K562 (cell line): Measurements from ENCODE around the gene ZNF135. TPM values are rescaled to one million over a fixed set of nuclear protein-coding genes. Genes with fewer than 3 reads are reported as not detected.

ENCODE experiments used
- ATAC-seq: fragments of 200-7000 bp; cut with Tn5 transposase; 3 replicates; pipeline ENCODE4 v1.9.1; 2020; ENCODE audit warnings: moderate library complexity
- BruUV-seq: library from RNA; stranded (reverse); fragments of 400-500 nt; replicated peaks from 2 replicates; lab custom pipeline; 2021; lab: Mats Ljungman, UMichigan
- CTCF ChIA-PET: fragments of 300-600 bp; formaldehyde crosslinking; extraction: SDS; loops from one replicate; lab custom pipeline; 2021; ENCODE audit warnings: low intra/inter-chr PET ratio; lab: Yijun Ruan, JAX
- POLR2A ChIA-PET: fragments of 300-600, 350-650 bp; sonication (Branson Sonifier 250); formaldehyde crosslinking; extraction: SDS; loops from one replicate; lab custom pipeline; 2021; ENCODE audit warnings: antibody characterized with exemption, inconsistent platforms; lab: Yijun Ruan, JAX
- DNase-seq, 4 experiments: peaks; one replicate each; pipeline versions ENCODE4 v3.0.0 to v3.0.0-alpha.2; 2011 to 2018; ENCODE audit warnings: low spot score in 3 of 4, mixed read lengths in 3 of 4; ENCODE audit errors: extremely low read depth in 1 of 4
- FAIRE-seq: peaks from 2 replicates; lab custom pipeline; 2011; peaks lifted over from hg19 to GRCh38; lab: Jason Lieb, UNC
- H2AFZ ChIP-seq: 2 replicates; pipeline ENCODE4 v1.6.0; 2011; ENCODE audit warnings: low read depth, low read length, control low read depth, inconsistent platforms
- H3K27ac ChIP-seq: fragments of 200-600 bp; 3 replicates; pipeline ENCODE4 v1.8.0; 2011; ENCODE audit warnings: low read depth, mild to moderate bottlenecking, control low read depth, inconsistent platforms, low read length, moderate library complexity, mixed read lengths; ENCODE audit errors: extremely low read depth
- H3K27me3 ChIP-seq, 2 experiments: fragments of 300-600 bp in 1 of 2; 2 replicates in 1 of 2; 3 replicates in 1 of 2; pipeline versions ENCODE4 v1.6.0 to v1.8.0; 2011; ENCODE audit warnings: inconsistent platforms in 2 of 2, low read length in 2 of 2, mild to moderate bottlenecking in 1 of 2, mixed read lengths in 1 of 2, moderate library complexity in 1 of 2; ENCODE audit not compliant: control insufficient read depth in 2 of 2, insufficient read depth in 2 of 2
- H3K36me3 ChIP-seq: fragments of 300-600 bp; 3 replicates; pipeline ENCODE4 v1.8.0; 2011; ENCODE audit warnings: mild to moderate bottlenecking, low read length, inconsistent platforms; ENCODE audit not compliant: control insufficient read depth, insufficient read depth
- H3K4me1 ChIP-seq, 2 experiments: fragments of 200-600 bp in 1 of 2; replicated peaks in 1 of 2; 2 replicates in 1 of 2; 3 replicates in 1 of 2; pipeline versions ENCODE4 v1.5.1 to v1.8.0; 2011; ENCODE audit warnings: inconsistent platforms in 2 of 2, low read length in 2 of 2, mild to moderate bottlenecking in 1 of 2, mixed read lengths in 1 of 2, moderate library complexity in 1 of 2; ENCODE audit not compliant: control insufficient read depth in 2 of 2, insufficient read depth in 2 of 2
- H3K4me2 ChIP-seq: 2 replicates; pipeline ENCODE4 v1.6.1; 2011; ENCODE audit warnings: low read length, control low read depth, inconsistent platforms, mixed read lengths; ENCODE audit not compliant: insufficient read depth
- H3K4me3 ChIP-seq: fragments of 200-600 bp; sonication (generic), shearing (Covaris generic); 2 replicates; pipeline ENCODE4 v1.5.1; 2016; ENCODE audit warnings: control low read depth, inconsistent platforms
- H3K79me2 ChIP-seq: fragments of 200-600 bp; 3 replicates; pipeline ENCODE4 v1.8.0; 2011; ENCODE audit warnings: low read length, inconsistent platforms; ENCODE audit not compliant: control insufficient read depth, insufficient read depth
- H3K9ac ChIP-seq, 2 experiments: 2 replicates each; pipeline versions ENCODE4 v1.6.0 to v1.6.1; 2011; ENCODE audit warnings: low read depth in 2 of 2, low read length in 2 of 2, control low read depth in 1 of 2, inconsistent platforms in 1 of 2, mild to moderate bottlenecking in 1 of 2, mixed read lengths in 1 of 2; ENCODE audit not compliant: insufficient read depth in 1 of 2
- H3K9me1 ChIP-seq: one replicate; pipeline ENCODE4 v1.6.0; 2011; ENCODE audit warnings: inconsistent platforms, mild to moderate bottlenecking, low read length, moderate library complexity; ENCODE audit not compliant: control insufficient read depth, insufficient read depth
- H3K9me3 ChIP-seq: replicated peaks from 2 replicates; pipeline ENCODE4 v1.5.1; 2011; ENCODE audit warnings: low read depth, low read length, inconsistent platforms; ENCODE audit not compliant: control insufficient read depth, insufficient read depth
- H4K20me1 ChIP-seq: replicated peaks from 2 replicates; pipeline ENCODE4 v1.6.1; 2011; ENCODE audit warnings: low read length, inconsistent platforms, mixed read lengths; ENCODE audit not compliant: control insufficient read depth, insufficient read depth
- CCAR2 ChIP-seq: fragments of 200-400 bp; formaldehyde crosslinking; IDR thresholded peaks from 2 replicates; pipeline ENCODE4 v1.6.1; 2017; ENCODE audit warnings: mild to moderate bottlenecking, low read depth, low read length
- COPS2 ChIP-seq: fragments of 450-650 bp; conservative IDR thresholded peaks from 2 replicates; pipeline ENCODE4 v1.6.1; 2016; ENCODE audit warnings: mild to moderate bottlenecking, moderate library complexity
- CREBBP ChIP-seq: IDR thresholded peaks from one replicate; pipeline ENCODE4 v1.6.1; 2012; ENCODE audit warnings: low read depth, mild to moderate bottlenecking, control low read depth, inconsistent platforms, low read length
- FOXA3 ChIP-seq, 2 experiments: fragments of 450-650 bp in 1 of 2; sonication (generic) in 1 of 2; formaldehyde crosslinking; IDR thresholded peaks in 1 of 2; conservative IDR thresholded peaks in 1 of 2; 2 replicates each; pipeline versions ENCODE4 v1.4.0 to v1.8.0; 2020 to 2022; ENCODE audit warnings: mild to moderate bottlenecking in 2 of 2, missing genetic modification reagents in 1 of 2
- GTF2E2 ChIP-seq: fragments of 200-800 bp; sonication (Bioruptor generic); IDR thresholded peaks from 2 replicates; pipeline ENCODE4 v1.6.1; 2016; ENCODE audit warnings: missing genetic modification characterization, missing compliant biosample characterization
- NUFIP1 ChIP-seq: fragments of 450-650 bp; IDR thresholded peaks from 2 replicates; pipeline ENCODE4 v1.6.1; 2018; ENCODE audit not compliant: partially characterized antibody
- POU5F1 ChIP-seq: fragments of 150-350 bp; IDR thresholded peaks from 2 replicates; pipeline ENCODE4 v1.6.1; 2014; ENCODE audit warnings: borderline replicate concordance, low read length, low read depth, mild to moderate bottlenecking; ENCODE audit not compliant: partially characterized antibody
- U2AF1 ChIP-seq: fragments of 200-400 bp; formaldehyde crosslinking; optimal IDR thresholded peaks from 2 replicates; pipeline ENCODE3; 2017; ENCODE audit warnings: mild to moderate bottlenecking, low read depth, low read length, moderate library complexity
- ZBTB12 ChIP-seq: fragments of 250-450 bp; sonication (Bioruptor Pico); IDR thresholded peaks from 2 replicates; pipeline ENCODE4 v1.4.0; 2020
- ZHX1 ChIP-seq: fragments of 150-350 bp; conservative IDR thresholded peaks from 2 replicates; pipeline ENCODE4 v1.6.1; 2014; ENCODE audit warnings: low read length
- ZNF23 ChIP-seq: fragments of 250-450 bp; sonication (Bioruptor Pico); IDR thresholded peaks from 2 replicates; pipeline ENCODE4 v1.4.0; 2020; ENCODE audit warnings: mild to moderate bottlenecking
- ZNF316 ChIP-seq: fragments of 450-650 bp; IDR thresholded peaks from 2 replicates; pipeline ENCODE4 v1.6.1; 2016
- ZNF695 ChIP-seq: fragments of 450-650 bp; formaldehyde crosslinking; IDR thresholded peaks from 2 replicates; pipeline ENCODE4 v1.4.0; 2020; ENCODE audit warnings: mild to moderate bottlenecking, moderate library complexity
- WGBS: fragments of 100-300 bp; shearing (Covaris generic); methylation state at CpG from one replicate; pipeline ENCODE4 v1.1.6; 2016; ENCODE audit warnings: low coverage, mixed read lengths; ENCODE audit not compliant: insufficient coverage; ENCODE audit errors: missing lambda C conversion rate; 5-methylcytosine and 5-hydroxymethylcytosine counted together
- in situ Hi-C: fragments of 300-500 bp; cut with MboI; formaldehyde crosslinking; loops from 4 replicates; pipeline ENCODE4 v1.15.0; 2018; ENCODE audit warnings: inconsistent platforms, mixed read lengths
- intact Hi-C: fragments of 100-400 bp; cut with micrococcal nuclease; formaldehyde crosslinking; loops from 2 replicates; pipeline ENCODE4 v1.14.2; 2022
- polyA plus RNA-seq, 8 experiments: library from polyadenylated mRNA; depleted of rRNA in 4 of 8; stranded (reverse) in 5 of 8; unstranded in 3 of 8; fragments of >200 nt; fragmentation: Nextera tagmentation in 2 of 8; fragmentation: Illumina TruSeq in 1 of 8; extraction: Ambion mirVana in 2 of 8; extraction: Trizol in 1 of 8; gene quantifications; 2 replicates each; pipeline versions ENCODE4 v1.2.1 to v1.2.3, GENCODE V29; 2011 to 2014; ENCODE audit warnings: inconsistent platforms in 1 of 8, missing spikeins in 1 of 8
- total RNA-seq, 7 experiments: library from RNA; depleted of rRNA in 6 of 7; stranded (reverse); fragments of >200 nt in 6 of 7; fragmentation: Illumina TruSeq in 2 of 7; extraction: Trizol in 2 of 7; gene quantifications; 2 replicates each; pipeline versions ENCODE4 v1.2.1 to v1.2.3, GENCODE V29; 2011 to 2021; ENCODE audit warnings: low replicate concordance in 1 of 7
- TF ChIP-seq, protein P1 (sequence below), 2 experiments: IDR thresholded peaks; 2 replicates each; pipeline ENCODE4 v1.6.1; 2012; ENCODE audit warnings: improper control_type of control experiment in 2 of 2, low read depth in 2 of 2, low read length in 2 of 2, borderline replicate concordance in 1 of 2

ZNF135 gene
- total and polyA plus RNA-seq, 9 of the 15 experiments (the other 6 are each of a cell fraction or from before 2014, with no cell fraction given), result not detected

- in situ Hi-C loops (no loop called here), intact Hi-C loops (no loop called here)
- TF ChIP-seq ZBTB12 (no peak), CCAR2 (no peak), GTF2E2 (tag) (no peak), U2AF1 (no peak), POU5F1 (no peak), ZNF695 (no peak), NUFIP1 (no peak), ZHX1 (no peak), COPS2 (no peak), ZNF316 (no peak), CREBBP (no peak), ZNF23 (no peak), FOXA3 (CRISPR knock-in tag; conservative IDR thresholded peaks at IDR 0.05 in 1 of 2, IDR thresholded peaks at IDR 0.05 in 1 of 2) (no peak)
- TF ChIP-seq, protein P1, sequence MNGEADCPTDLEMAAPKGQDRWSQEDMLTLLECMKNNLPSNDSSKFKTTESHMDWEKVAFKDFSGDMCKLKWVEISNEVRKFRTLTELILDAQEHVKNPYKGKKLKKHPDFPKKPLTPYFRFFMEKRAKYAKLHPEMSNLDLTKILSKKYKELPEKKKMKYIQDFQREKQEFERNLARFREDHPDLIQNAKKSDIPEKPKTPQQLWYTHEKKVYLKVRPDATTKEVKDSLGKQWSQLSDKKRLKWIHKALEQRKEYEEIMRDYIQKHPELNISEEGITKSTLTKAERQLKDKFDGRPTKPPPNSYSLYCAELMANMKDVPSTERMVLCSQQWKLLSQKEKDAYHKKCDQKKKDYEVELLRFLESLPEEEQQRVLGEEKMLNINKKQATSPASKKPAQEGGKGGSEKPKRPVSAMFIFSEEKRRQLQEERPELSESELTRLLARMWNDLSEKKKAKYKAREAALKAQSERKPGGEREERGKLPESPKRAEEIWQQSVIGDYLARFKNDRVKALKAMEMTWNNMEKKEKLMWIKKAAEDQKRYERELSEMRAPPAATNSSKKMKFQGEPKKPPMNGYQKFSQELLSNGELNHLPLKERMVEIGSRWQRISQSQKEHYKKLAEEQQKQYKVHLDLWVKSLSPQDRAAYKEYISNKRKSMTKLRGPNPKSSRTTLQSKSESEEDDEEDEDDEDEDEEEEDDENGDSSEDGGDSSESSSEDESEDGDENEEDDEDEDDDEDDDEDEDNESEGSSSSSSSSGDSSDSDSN (IDR thresholded peaks at IDR 0.05; ENCODE audit: borderline replicate concordance in 1 of 2, low read depth in 2 of 2, low read length in 2 of 2), result no peak
- H3K79me2 ChIP-seq, result no peaks in the 10 kb centered on the region
- 2% methylated on average over 12 of the region's 13 CpGs for WGBS
- H3K4me1 ChIP-seq, result peaks cover 0 to 7% of the 10 kb centered on the region in 2 experiments; a peak in 1 of 5 replicates
- H3K36me3 ChIP-seq, result no peaks in the 10 kb centered on the region
- H3K4me3 ChIP-seq, result no peak overlapping the region
- DNase-seq, result no peak
- no peak overlapping the region for H3K27ac ChIP-seq
- BruUV-seq, result no TSS peak
- no peaks in the 10 kb centered on the region for H3K27me3 ChIP-seq
- ATAC-seq, result no peak
- POLR2A ChIA-PET, result no interaction called here
- no peaks in the 10 kb centered on the region for H3K9me3 ChIP-seq
- CTCF ChIA-PET, result no interaction called here
- no peaks in the 10 kb centered on the region for H3K9me1 ChIP-seq
- no peak for FAIRE-seq
- no peak overlapping the region for H3K9ac ChIP-seq
- no peaks in the 10 kb centered on the region for H4K20me1 ChIP-seq
- no peak overlapping the region for H2AFZ ChIP-seq
- H3K4me2 ChIP-seq, result no peak overlapping the region
Observed at GRCh38 chr19:58088521-58089052, 29.5 kb downstream of the ZNF135 start.
